Measurements from ENCODE around the gene GARRE1.

DNA sequence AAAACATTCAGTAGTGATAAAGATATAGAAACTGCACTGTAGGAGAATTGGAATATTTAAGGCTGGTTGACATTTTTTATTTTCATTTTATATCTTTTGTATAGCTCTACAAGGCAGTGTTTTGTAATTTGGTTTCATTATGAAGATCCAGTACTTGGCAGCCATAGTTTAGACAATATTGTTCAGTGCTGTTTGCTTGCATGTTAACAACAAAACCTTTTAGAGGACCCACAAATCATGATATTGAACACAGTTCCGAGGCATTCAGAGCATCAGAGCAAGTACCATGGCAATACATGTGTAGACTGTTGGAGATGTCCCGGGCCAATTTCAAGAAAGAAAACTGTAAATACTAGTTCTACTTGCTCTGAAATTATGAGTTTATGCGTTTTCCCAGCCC, 25.6 kb upstream of the GARRE1 start:
- TF ChIP-seq, protein P1, sequence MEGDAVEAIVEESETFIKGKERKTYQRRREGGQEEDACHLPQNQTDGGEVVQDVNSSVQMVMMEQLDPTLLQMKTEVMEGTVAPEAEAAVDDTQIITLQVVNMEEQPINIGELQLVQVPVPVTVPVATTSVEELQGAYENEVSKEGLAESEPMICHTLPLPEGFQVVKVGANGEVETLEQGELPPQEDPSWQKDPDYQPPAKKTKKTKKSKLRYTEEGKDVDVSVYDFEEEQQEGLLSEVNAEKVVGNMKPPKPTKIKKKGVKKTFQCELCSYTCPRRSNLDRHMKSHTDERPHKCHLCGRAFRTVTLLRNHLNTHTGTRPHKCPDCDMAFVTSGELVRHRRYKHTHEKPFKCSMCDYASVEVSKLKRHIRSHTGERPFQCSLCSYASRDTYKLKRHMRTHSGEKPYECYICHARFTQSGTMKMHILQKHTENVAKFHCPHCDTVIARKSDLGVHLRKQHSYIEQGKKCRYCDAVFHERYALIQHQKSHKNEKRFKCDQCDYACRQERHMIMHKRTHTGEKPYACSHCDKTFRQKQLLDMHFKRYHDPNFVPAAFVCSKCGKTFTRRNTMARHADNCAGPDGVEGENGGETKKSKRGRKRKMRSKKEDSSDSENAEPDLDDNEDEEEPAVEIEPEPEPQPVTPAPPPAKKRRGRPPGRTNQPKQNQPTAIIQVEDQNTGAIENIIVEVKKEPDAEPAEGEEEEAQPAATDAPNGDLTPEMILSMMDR (IDR thresholded peaks at IDR 0.05; ENCODE audit: low read depth, low read length, poor library complexity, severe bottlenecking) = no peak
- no peak for TF ChIP-seq EZH2phosphoT487 (IDR thresholded peaks at IDR 0.05; ENCODE audit: borderline replicate concordance, low read length)

All from DOHH2 (cell line).